SK-N-SH treated with all-trans-retinoic acid at 6 μM for 48 hours (cell line): Measurements from ENCODE around the gene MACC1.

Source experiments
- ARNTL ChIP-seq: fragments of 450-650 bp; formaldehyde crosslinking; IDR thresholded peaks from 2 replicates; pipeline ENCODE4 v1.5.0; 2020; ENCODE audit warnings: low read depth, mild to moderate bottlenecking, moderate library complexity, borderline replicate concordance
- ISL1 ChIP-seq: fragments of 250-450 bp; sonication (Bioruptor Pico); IDR thresholded peaks from 2 replicates; pipeline ENCODE4 v2.1.2; 2022; ENCODE audit warnings: mild to moderate bottlenecking, moderate library complexity
- PATZ1 ChIP-seq: fragments of 250-450 bp; sonication (Bioruptor Pico); IDR thresholded peaks from 2 replicates; pipeline ENCODE4 v1.8.0; 2020; ENCODE audit warnings: mild to moderate bottlenecking, moderate library complexity, borderline replicate concordance
- RARB ChIP-seq: fragments of 250-450 bp; sonication (Bioruptor Pico); IDR thresholded peaks from 2 replicates; pipeline ENCODE4 v1.8.0; 2021; ENCODE audit warnings: mild to moderate bottlenecking, moderate library complexity
- TSHZ2 ChIP-seq: fragments of 250-450 bp; sonication (Bioruptor Pico); IDR thresholded peaks from 2 replicates; pipeline ENCODE4 v1.5.0; 2020; ENCODE audit warnings: mild to moderate bottlenecking, moderate library complexity
- ZFP3 ChIP-seq: fragments of 250-450 bp; sonication (Bioruptor Pico); IDR thresholded peaks from 2 replicates; pipeline ENCODE4 v1.5.0; 2020; ENCODE audit warnings: mild to moderate bottlenecking, moderate library complexity

GRCh38 chr7:20104696-20105095, 112.5 kb downstream of the MACC1 start:
- TF ChIP-seq RARB (CRISPR knock-in tag) (no peak), ARNTL (CRISPR knock-in tag) (no peak), ZFP3 (no peak), ISL1 (no peak), PATZ1 (CRISPR knock-in tag) (no peak), TSHZ2 (no peak)
